PC-3 (cell line): Measurements from ENCODE around the gene SPATS2.

Experiments
- EZH2 ChIP-seq: fragments of 300-600 bp; sonication (generic); IDR thresholded peaks from one replicate; pipeline ENCODE4 v1.6.1; 2017; ENCODE audit warnings: antibody characterized with exemption, mild to moderate bottlenecking, low read length; ENCODE audit not compliant: unreplicated experiment
- EZH2phosphoT487 ChIP-seq: fragments of 300-600 bp; sonication (generic); IDR thresholded peaks from 2 replicates; pipeline ENCODE4 v1.6.1; 2018; ENCODE audit warnings: mild to moderate bottlenecking, antibody characterized with exemption, low read length, borderline replicate concordance
- TF ChIP-seq, protein P1 (sequence below): fragments of 300-600 bp; sonication (generic); conservative IDR thresholded peaks from 2 replicates; pipeline ENCODE4 v1.5.1; 2017; ENCODE audit warnings: antibody characterized with exemption, low read depth, mild to moderate bottlenecking, low read length

- TF ChIP-seq, protein P1, sequence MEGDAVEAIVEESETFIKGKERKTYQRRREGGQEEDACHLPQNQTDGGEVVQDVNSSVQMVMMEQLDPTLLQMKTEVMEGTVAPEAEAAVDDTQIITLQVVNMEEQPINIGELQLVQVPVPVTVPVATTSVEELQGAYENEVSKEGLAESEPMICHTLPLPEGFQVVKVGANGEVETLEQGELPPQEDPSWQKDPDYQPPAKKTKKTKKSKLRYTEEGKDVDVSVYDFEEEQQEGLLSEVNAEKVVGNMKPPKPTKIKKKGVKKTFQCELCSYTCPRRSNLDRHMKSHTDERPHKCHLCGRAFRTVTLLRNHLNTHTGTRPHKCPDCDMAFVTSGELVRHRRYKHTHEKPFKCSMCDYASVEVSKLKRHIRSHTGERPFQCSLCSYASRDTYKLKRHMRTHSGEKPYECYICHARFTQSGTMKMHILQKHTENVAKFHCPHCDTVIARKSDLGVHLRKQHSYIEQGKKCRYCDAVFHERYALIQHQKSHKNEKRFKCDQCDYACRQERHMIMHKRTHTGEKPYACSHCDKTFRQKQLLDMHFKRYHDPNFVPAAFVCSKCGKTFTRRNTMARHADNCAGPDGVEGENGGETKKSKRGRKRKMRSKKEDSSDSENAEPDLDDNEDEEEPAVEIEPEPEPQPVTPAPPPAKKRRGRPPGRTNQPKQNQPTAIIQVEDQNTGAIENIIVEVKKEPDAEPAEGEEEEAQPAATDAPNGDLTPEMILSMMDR, result no peak
- no peak for TF ChIP-seq EZH2
- TF ChIP-seq EZH2phosphoT487, result no peak
These were observed 22.7 kb upstream of the SPATS2 start for GRCh38 chr12:49344486-49345050.
